Activated CD4-positive, CD25-positive, alpha-beta regulatory T cell treated with anti-CD3 and anti-CD28 coated beads, Interleukin-2, amount 50 U/mL, for 72 hours (primary cell): ENCODE measurements around the gene DNAH11.

Experiments used
- DNase-seq: peaks from one replicate; pipeline ENCODE4 v3.0.0; 2021

DNAH11 gene

DNA sequence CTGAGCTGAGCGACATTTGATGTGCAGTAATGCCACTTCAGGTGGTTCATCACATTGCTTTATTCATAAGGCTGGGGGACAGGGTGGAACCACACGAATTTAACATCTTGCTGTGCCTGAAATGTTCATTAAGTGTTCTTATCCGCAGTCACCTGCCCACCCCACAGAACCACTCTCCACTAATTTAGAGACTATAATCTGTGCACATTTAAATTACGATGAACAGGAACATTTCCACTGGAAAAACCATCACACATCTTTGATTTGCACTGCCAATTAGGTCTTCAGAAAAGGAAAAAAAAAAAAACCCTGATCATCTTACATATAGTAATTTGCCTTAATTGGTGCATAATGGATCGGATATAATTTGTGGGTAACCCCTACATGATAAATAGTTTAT, 400.6 kb downstream of the DNAH11 start:
- no peak for DNase-seq

DNA sequence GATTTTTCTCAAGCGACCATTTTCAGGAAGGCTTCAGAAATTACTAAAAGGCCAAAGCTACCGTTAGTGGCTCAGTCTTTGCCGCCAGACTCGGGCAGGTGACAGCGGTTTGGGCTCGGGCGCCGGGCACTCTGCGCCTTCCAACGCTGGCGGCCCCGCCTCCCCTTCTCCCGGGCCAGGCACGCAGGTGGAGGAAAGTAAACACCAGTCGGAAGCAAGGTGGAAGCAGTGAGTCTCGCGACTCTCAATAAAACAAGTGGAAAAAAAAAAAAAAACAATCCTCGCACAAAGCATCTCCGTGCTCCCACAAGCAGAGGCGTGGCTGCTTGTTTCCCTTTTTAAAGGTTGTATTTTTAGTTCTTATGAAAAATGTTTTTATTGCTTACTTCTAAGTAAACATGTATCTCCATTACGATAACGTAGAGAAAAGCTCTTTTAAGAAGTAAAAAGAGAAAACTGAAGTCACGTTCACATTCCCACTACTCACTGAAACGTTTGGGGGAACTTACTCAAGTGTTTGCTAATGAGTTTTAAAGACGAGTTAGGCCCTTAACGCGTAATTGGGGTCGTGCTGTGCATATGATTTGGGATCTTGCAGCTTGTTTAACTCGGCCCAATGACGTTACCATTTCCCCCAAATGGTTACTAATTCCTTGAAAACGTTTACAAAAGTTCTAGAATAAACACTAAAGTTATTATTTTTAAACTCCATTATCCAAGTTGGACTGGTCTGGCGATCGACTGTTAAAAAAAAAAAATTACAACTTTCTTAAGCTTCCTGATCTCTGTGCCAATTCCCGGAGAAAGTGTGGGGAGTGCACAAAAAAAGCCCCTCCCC, 402.0 kb downstream of the DNAH11 start:
- peak; percentile 51 for DNase-seq

DNA sequence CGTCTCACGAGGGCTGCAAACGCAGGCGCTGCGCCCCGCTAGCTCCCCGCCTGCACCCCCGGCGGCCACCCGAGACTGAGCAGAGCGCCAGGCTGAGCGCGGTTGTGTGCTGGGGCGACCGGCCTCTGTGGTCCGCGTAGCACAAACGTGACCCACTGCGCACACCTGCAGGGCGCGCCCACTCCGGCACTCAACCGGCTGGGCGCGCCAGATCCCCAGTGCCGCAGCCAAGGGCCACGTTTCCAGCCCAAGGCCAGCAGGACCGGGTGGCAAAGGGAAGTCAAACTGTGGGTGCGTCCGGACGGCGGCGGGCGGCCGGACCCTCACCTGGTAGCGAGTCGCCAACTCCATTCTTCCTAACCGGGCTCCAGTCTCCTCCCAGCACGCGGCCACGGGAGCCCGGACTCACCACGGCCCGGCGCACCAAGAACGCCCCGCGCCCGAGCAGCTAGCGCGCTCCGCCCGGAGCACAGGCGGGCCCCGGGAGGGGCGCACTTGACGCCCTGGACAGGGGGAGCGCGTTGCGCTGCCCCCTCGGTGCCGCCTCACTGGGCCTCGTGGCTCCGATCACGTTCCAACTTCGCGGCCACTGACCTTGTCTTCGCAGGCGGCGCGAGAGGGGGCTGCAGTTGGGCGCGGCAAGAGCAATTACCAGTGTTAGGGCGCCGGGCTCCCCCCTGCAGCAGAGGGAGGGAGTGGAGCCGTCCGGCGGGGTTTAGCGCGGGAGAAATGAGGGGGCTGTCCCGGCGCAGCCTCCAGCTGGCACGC, 402.8 kb downstream of the DNAH11 start, which contains the start of gene CDCA7L:
Gene CDCA7L, minus strand, starts transcription at position 446 of the 768 bp plus-strand sequence. Its CDS starts 95 bp downstream, at position 351.
- DNase-seq: peak; percentile 71

DNA sequence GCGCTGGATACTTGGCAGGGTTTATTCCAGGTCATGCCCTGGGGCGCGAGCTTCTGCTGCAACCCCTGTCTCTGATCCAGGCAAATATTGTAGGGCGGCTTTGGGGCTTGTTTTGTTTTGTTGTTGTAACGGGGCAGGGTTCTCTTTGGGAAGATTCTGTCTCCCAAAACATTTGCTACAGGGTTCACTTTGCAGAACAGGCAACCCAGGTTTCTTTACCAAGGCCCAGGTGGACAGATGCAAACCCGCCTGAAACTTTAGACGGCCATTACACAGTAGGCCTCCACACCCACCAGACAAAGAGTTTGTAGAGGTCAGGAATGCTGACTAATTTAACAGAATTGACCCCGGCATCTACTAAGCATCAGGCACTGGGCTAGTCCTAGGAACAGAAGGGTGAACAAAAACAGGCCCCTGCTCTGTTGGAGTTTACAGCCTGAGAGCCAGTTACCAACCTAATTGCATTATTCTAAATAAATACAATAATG, 403.4 kb downstream of the DNAH11 start:
- DNase-seq: no peak

DNA sequence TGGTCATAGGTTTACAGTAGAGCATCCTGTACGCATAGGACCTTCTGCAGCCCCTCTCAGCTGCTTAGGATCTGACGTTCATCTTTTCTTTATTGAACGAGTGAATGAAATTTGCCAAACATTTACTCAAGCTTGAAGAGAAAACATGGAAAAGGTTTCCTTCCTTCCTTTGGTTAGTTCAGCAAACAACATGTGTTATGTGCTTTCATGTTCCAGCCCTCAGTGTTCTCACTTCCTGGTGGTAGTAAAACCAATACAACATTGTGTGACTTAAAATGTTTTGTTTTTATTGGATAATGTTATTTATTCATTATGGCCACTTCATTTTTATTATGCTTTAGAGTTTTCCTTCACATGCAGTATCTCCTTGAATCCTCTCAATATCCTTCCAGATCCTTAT, 404.2 kb downstream of the DNAH11 start:
- no peak for DNase-seq

DNA sequence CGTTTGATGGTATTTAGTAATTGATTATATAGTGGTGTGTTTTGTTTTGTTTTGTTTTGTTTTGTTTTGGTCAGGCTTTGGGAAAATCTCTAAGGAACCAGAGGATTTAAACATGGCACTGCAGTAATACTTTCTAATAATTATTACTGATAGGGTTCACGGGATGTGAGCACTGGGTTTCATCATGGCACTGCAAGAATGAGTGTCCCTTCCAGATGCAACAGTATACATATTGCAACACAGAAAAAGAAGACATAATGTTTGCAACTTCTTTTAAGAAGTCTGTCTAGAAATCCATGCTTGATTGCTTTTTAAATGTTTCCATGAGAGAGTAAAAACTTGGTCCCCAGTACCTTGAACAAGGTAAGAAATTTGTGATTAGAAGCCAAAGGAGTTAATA, 405.1 kb downstream of the DNAH11 start:
- DNase-seq: no peak

DNA sequence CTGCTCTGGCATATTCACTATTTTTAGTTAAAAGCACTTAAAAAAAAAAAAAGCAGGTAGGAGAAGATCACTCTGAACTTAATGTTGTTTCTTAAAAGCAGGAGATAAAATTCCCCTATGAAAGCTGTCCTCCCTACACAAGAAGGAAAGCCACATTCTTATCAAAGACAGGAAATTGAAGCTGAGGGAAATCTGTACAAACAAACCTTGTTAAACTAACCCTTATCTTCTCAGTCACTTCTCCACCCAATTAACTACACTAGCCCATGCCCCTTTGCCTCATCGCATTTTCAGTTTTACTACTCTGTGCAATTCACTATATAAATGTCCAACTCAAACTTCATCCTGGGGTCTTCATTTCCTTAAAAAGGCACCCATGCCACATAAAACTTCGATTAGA, 405.5 kb downstream of the DNAH11 start:
- no peak for DNase-seq

DNA sequence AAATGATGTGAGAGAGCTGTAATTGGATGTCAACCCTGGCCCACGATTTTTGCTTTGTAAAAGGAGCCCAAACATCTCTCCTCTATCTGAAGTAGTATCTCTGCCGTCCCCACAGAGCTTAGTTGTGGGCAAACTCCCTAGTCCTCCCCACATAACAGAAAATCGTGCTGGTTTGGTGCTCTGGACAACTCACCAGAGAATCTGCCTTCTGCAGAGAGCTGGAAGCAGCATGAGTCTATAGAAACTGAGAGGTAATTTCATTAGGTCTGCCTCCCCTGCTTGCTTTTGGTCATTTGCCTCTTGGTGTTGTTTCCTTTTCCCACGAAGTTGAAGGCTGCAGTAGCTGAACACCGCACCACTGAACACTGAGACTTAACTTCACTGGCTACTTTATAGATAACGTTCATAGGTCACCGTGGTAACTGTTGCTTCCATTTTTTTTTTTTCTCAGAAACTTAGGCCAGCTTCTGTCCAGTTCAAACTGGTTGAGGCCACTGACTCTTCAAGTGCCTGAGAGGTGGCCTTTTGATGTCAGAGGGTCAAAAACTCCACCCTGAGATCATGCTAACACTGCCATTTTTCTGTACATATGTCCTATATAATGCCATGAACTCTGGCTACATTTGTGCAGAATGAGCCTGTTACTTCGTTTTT, 406.2 kb downstream of the DNAH11 start:
- DNase-seq: no peak
